Fibroblast of the aortic adventitia (primary cell): Measurements from ENCODE around the gene TTLL12. TPM values are rescaled to one million over a fixed set of nuclear protein-coding genes. Genes with fewer than 3 reads are reported as not detected.

Experiments
- DNase-seq: peaks from one replicate; pipeline ENCODE4 v3.0.0-alpha.2; 2010; ENCODE audit warnings: low read depth
- H3K4me3 ChIP-seq: 2 replicates; pipeline ENCODE4 v1.5.1; 2011; ENCODE audit warnings: low read depth, mild to moderate bottlenecking, control low read depth, low read length, moderate library complexity
- CTCF ChIP-seq: IDR thresholded peaks from 2 replicates; pipeline ENCODE4 v1.5.1; 2011; ENCODE audit warnings: mild to moderate bottlenecking, low read length, control low read depth, inconsistent platforms; ENCODE audit not compliant: insufficient read depth
- total RNA-seq: library from RNA; depleted of rRNA; stranded (reverse); fragments of >200 nt; gene quantifications from 2 replicates; pipeline ENCODE4 v1.2.3, GENCODE V29; 2012; ENCODE audit warnings: low replicate concordance

The TTLL12 gene
- total RNA-seq, 1 donor = 40.5 TPM

DNA sequence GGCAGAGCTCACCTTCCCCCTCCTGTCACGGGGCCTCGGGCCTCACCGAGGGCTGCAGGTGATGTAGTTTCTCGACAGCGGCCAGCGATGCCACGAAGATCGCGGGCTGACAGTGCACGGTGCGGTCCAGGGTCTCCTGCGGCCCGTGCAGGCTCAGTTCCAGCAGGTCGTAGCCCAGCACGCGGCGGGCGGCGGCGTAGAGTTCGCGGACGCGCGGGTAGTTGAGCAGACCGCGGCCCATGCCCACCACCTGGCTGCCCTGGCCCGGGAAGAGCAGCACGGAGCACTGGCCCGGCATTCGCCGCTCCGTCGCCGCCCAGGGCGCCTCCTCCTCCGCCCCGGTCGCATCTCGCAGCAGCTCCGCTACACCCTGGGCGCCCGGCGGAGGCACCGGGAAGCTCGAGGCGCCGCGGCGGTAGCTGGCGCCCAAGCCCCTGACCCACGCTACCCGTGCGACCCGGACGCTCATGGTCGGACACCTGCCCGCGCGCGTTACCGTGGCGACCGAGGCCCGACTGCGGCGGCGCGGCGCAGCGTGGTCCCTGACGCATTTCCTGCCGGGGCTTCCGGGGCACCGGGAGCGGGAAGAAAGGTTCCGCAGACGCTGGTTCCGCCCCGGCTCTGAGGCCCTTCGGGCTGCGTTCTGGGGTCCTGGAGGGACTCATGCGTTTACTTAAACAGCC is 43.9 kb downstream of the TTLL12 start, which contains the start of gene MCAT:
TSS of gene MCAT (minus strand) at position 519 of the 683 bp plus-strand sequence. CDS start at position 469, 50 bp downstream.
- H3K4me3 ChIP-seq = peak within 1 kb of the TSS; percentile 95
- no peak for TF ChIP-seq CTCF
- peak; percentile 69 for DNase-seq

DNA sequence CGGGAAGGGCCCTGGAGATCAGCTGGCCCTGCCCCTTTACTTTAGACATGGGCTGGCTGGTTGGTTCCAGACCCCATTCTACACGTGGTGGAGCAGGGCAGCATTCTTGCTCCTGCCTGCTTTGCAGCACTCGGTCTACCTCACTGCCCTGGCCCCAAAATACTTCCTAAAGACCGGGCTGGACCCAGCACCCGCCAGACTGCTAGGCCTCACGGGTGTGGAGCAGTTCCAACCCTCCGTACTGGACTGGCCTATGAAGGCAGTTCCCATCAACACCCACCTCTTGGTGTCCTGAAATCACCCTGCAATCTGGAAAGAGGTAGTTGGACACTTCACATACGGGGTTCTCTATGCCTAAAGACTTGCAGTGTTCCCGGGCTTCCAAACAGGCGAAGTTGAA is 50.1 kb downstream of the TTLL12 start:
- DNase-seq = no peak
- TF ChIP-seq CTCF = no peak
- H3K4me3 ChIP-seq = no peak overlapping the region

GRCh38 chr22:43136255-43136654 is 50.7 kb downstream of the TTLL12 start:
- peak; percentile 70 for TF ChIP-seq CTCF
- peak; percentile 25 for DNase-seq

GRCh38 chr22:43135565-43135964 is 51.4 kb downstream of the TTLL12 start:
- no peak overlapping the region for H3K4me3 ChIP-seq
- DNase-seq = no peak
- TF ChIP-seq CTCF = no peak

More at GRCh38 chr22:43136255-43136654, 50.7 kb downstream of the TTLL12 start:
- no peak overlapping the region for H3K4me3 ChIP-seq

DNA sequence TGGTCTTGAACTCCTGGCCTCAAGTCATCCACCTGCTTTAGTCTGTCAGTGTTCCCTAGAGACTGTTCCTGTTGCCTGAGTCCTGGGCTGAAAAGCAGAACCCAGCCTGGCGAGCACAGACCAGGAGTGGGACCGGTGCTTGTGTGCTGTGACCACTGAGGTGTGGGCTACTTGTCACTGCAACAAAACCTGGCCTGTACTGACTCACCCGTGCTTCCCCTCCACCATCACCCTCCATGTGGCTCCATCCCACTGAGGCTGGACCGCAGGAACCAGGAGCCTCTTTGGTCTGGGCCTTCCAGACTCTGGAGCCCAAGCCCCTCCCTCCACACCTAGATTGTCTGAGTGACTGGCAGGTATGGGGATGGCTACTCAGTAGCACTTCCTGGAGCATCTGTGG is 52.4 kb downstream of the TTLL12 start:
- DNase-seq = no peak
- no peak for TF ChIP-seq CTCF
- H3K4me3 ChIP-seq = no peak overlapping the region

GRCh38 chr22:43133401-43133800 is 53.5 kb downstream of the TTLL12 start:
- no peak for TF ChIP-seq CTCF
- H3K4me3 ChIP-seq = no peak overlapping the region
- DNase-seq = no peak
